HCT116 (cell line): Measurements from ENCODE around the gene MELTF. TPM values are rescaled to one million over a fixed set of nuclear protein-coding genes. Genes with fewer than 3 reads are reported as not detected.

ENCODE experiments used
- ATAC-seq: fragments of 200-7000 bp; cut with Tn5 transposase; 2 replicates; pipeline ENCODE4 v1.9.1; 2020; ENCODE audit warnings: mild to moderate bottlenecking, moderate library complexity
- BruUV-seq: library from RNA; stranded (reverse); fragments of 400-500 nt; replicated peaks from 2 replicates; lab custom pipeline; 2021; lab: Mats Ljungman, UMichigan
- CTCF ChIA-PET: fragments of 300-600 bp; sonication (Branson Sonifier 250); formaldehyde crosslinking; loops from one replicate; lab custom pipeline; 2021; ENCODE audit warnings: antibody characterized with exemption; lab: Charles Lee
- POLR2A ChIA-PET: fragments of 300-600, 350-600 bp; sonication (Branson Sonifier 250); formaldehyde crosslinking; loops from one replicate; lab custom pipeline; 2021; ENCODE audit warnings: antibody characterized with exemption; lab: Charles Lee
- RAD21 ChIA-PET, 2 experiments: fragments of 300-600 bp; sonication (Branson Sonifier 250); formaldehyde crosslinking; loops; one replicate each; lab custom pipeline; 2023; ENCODE audit warnings: low total read pairs in 2 of 2; ENCODE audit not compliant: uncharacterized antibody in 2 of 2, unreplicated experiment in 2 of 2, low non-redundant PET in 1 of 2; lab: Charles Lee
- DNase-seq: peaks from one replicate; pipeline ENCODE4 v3.0.0-alpha.2; 2010; ENCODE audit warnings: low read depth, low spot score
- H2AFZ ChIP-seq: fragments of 200-600 bp; shearing (Covaris generic), sonication (generic); 2 replicates; pipeline ENCODE4 v1.6.1; 2017; ENCODE audit warnings: low read depth, mixed run types, mixed read lengths, antibody characterized with exemption, low read length; ENCODE audit not compliant: poor library complexity, severe bottlenecking
- H3K27ac ChIP-seq: 2 replicates; pipeline ENCODE4 v1.5.1; 2012; ENCODE audit warnings: low read depth, low read length
- H3K27me3 ChIP-seq: fragments of 200-600 bp; sonication (generic); 2 replicates; pipeline ENCODE4 v1.6.1; 2016; ENCODE audit warnings: mixed run types, low read length, mixed read lengths; ENCODE audit not compliant: insufficient read depth
- H3K36me3 ChIP-seq, 2 experiments: fragments of 200-500 bp in 1 of 2; fragments of 200-600 bp in 1 of 2; sonication (Bioruptor generic) in 1 of 2; sonication (generic) in 1 of 2; 2 replicates each; pipeline versions ENCODE4 v1.5.1 to v1.6.1; 2014 to 2016; ENCODE audit warnings: low read length in 2 of 2, inconsistent platforms in 1 of 2, mixed read lengths in 1 of 2, mixed run types in 1 of 2; ENCODE audit not compliant: insufficient read depth in 2 of 2, control insufficient read depth in 1 of 2
- H3K4me1 ChIP-seq, 2 experiments: fragments of 200-600 bp in 1 of 2; sonication (generic) in 1 of 2; 2 replicates each; pipeline versions ENCODE4 v1.5.1 to v1.6.1; 2012 to 2017; ENCODE audit warnings: low read length in 2 of 2, inconsistent platforms in 1 of 2, mild to moderate bottlenecking in 1 of 2, mixed read lengths in 1 of 2, mixed run types in 1 of 2, moderate library complexity in 1 of 2; ENCODE audit not compliant: insufficient read depth in 2 of 2, control insufficient read depth in 1 of 2
- H3K4me2 ChIP-seq: fragments of 200-600 bp; sonication (generic); 2 replicates; pipeline ENCODE4 v1.6.1; 2017; ENCODE audit warnings: mixed run types, low read length, mixed read lengths
- H3K4me3 ChIP-seq, 2 experiments: fragments of 200-600 bp in 1 of 2; sonication (generic) in 1 of 2; replicated peaks in 1 of 2; 2 replicates each; pipeline ENCODE4 v1.5.1; 2011 to 2016; ENCODE audit warnings: low read length in 2 of 2, control low read depth in 1 of 2, low read depth in 1 of 2, mild to moderate bottlenecking in 1 of 2, mixed read lengths in 1 of 2, mixed run types in 1 of 2
- H3K79me2 ChIP-seq: fragments of 200-600 bp; sonication (generic); 2 replicates; pipeline ENCODE4 v1.6.1; 2017; ENCODE audit warnings: mild to moderate bottlenecking, mixed run types, low read length, moderate library complexity, mixed read lengths; ENCODE audit not compliant: insufficient read depth
- H3K9ac ChIP-seq: fragments of 200-600 bp; sonication (generic); 2 replicates; pipeline ENCODE4 v1.6.1; 2016; ENCODE audit warnings: low read length, mixed read lengths
- H3K9me2 ChIP-seq: fragments of 200-600 bp; sonication (generic), shearing (Covaris generic); 2 replicates; pipeline ENCODE4 v1.6.1; 2017; ENCODE audit warnings: mixed run types, mild to moderate bottlenecking, moderate library complexity; ENCODE audit not compliant: insufficient read depth
- H3K9me3 ChIP-seq, 2 experiments: fragments of 200-500 bp in 1 of 2; fragments of 200-600 bp in 1 of 2; sonication (Bioruptor generic) in 1 of 2; sonication (generic) in 1 of 2; 2 replicates each; pipeline ENCODE4 v1.6.1; 2014 to 2017; ENCODE audit warnings: low read length in 2 of 2, mixed read lengths in 2 of 2, inconsistent platforms in 1 of 2, low read depth in 1 of 2, mild to moderate bottlenecking in 1 of 2, mixed run types in 1 of 2, moderate library complexity in 1 of 2; ENCODE audit not compliant: control insufficient read depth in 1 of 2, insufficient read depth in 1 of 2
- H4K20me1 ChIP-seq: fragments of 200-600 bp; sonication (generic), shearing (Covaris generic); 2 replicates; pipeline ENCODE4 v1.6.1; 2017; ENCODE audit warnings: mixed run types, mild to moderate bottlenecking, moderate library complexity; ENCODE audit not compliant: insufficient read depth
- ATF3 ChIP-seq: IDR thresholded peaks from 2 replicates; pipeline ENCODE4 v1.6.1; 2012
- CBX3 ChIP-seq: IDR thresholded peaks from 2 replicates; pipeline ENCODE4 v1.6.1; 2012; ENCODE audit warnings: low read depth
- CEBPB ChIP-seq: IDR thresholded peaks from 2 replicates; pipeline ENCODE4 v1.6.1; 2012; ENCODE audit warnings: low read depth
- ELF1 ChIP-seq: IDR thresholded peaks from 2 replicates; pipeline ENCODE4 v1.6.1; 2012; ENCODE audit warnings: low read depth, borderline replicate concordance
- EZH2 ChIP-seq: fragments of 200-600 bp; sonication (generic); IDR thresholded peaks from 2 replicates; pipeline ENCODE4 v1.6.1; 2017; ENCODE audit warnings: antibody characterized with exemption, mixed run types
- JUND ChIP-seq: IDR thresholded peaks from 2 replicates; pipeline ENCODE4 v1.6.1; 2012
- MAX ChIP-seq: IDR thresholded peaks from 2 replicates; pipeline ENCODE4 v1.6.1; 2012
- POLR2A ChIP-seq: IDR thresholded peaks from 2 replicates; pipeline ENCODE4 v1.7.0; 2011; ENCODE audit warnings: borderline replicate concordance; ENCODE audit not compliant: insufficient read depth, insufficient read length; ENCODE audit errors: extremely low read depth
- POLR2AphosphoS5 ChIP-seq: IDR thresholded peaks from 2 replicates; pipeline ENCODE4 v1.6.1; 2011; ENCODE audit warnings: mild to moderate bottlenecking, low read depth, low read length, moderate library complexity
- SIN3A ChIP-seq: IDR thresholded peaks from 2 replicates; pipeline ENCODE4 v1.6.1; 2012; ENCODE audit warnings: low read depth
- SP1 ChIP-seq: IDR thresholded peaks from 2 replicates; pipeline ENCODE4 v1.6.1; 2012; ENCODE audit warnings: low read depth
- SRF ChIP-seq: IDR thresholded peaks from 2 replicates; pipeline ENCODE4 v1.6.1; 2012; ENCODE audit warnings: low read depth
- intact Hi-C: fragments of 100-400 bp; cut with micrococcal nuclease; formaldehyde crosslinking; loops from 2 replicates; pipeline ENCODE4 v1.10.0; 2022
- total RNA-seq: library from RNA; stranded (reverse); gene quantifications from one replicate; pipeline ENCODE4 v1.2.1, GENCODE V29; 2021; ENCODE audit not compliant: unreplicated experiment

Gene MELTF
- total RNA-seq, 1 experiment from 2014 or later = 47.6 TPM

GRCh38 chr3:196965804-196966173, 63.8 kb downstream of the MELTF start:
- DNase-seq (no peak), ATAC-seq (no peak)
- Histone ChIP-seq H3K27me3 (no peaks in the 10 kb centered on the region), H3K79me2 (no peaks in the 10 kb centered on the region), H3K36me3 (no peaks in the 10 kb centered on the region), H3K4me2 (no peak overlapping the region), H3K4me3 (no peak overlapping the region), H3K4me1 (peaks cover 7 to 21% of the 10 kb centered on the region in 2 experiments; a peak in 2 of 4 replicates), H2AFZ (no peak overlapping the region), H4K20me1 (no peaks in the 10 kb centered on the region), H3K9me2 (no peaks in the 10 kb centered on the region), H3K27ac (no peak overlapping the region), H3K9ac (no peak overlapping the region), H3K9me3 (no peaks in the 10 kb centered on the region)
- TF ChIP-seq ELF1 = no peak
- no peak for TF ChIP-seq EZH2
- no peak for TF ChIP-seq SIN3A
- TF ChIP-seq SP1 = no peak
- no peak for TF ChIP-seq SRF
- TF ChIP-seq POLR2AphosphoS5 = no peak
- no peak for TF ChIP-seq POLR2A
- no TSS peak for BruUV-seq
- intact Hi-C loops = loop anchor here (5.0 kb wide), 1 partner anchor 438 kb away; no protein-coding TSS in a partner anchor
- ChIA-PET RAD21 (interaction anchor here in 1 of 2 experiments (0.6 kb wide), 1 partner anchor 277 kb away, joined by 3 read pairs; no protein-coding TSS in a partner anchor), POLR2A (no interaction called here), CTCF (no interaction called here)

- H3K27ac ChIP-seq = no peak overlapping the region
- RAD21 ChIA-PET = interaction anchor here in 1 of 2 experiments (0.6 kb wide), 1 partner anchor 276 kb away, joined by 3 read pairs; no protein-coding TSS in a partner anchor
Measured at GRCh38 chr3:196965112-196965803, 64.4 kb downstream of the MELTF start.

More at GRCh38 chr3:196965112-196965803, 64.4 kb downstream of the MELTF start:
- no peak overlapping the region for H3K4me2 ChIP-seq
- DNase-seq (no peak), ATAC-seq (no peak)
- no TSS peak for BruUV-seq
- CTCF ChIA-PET = no interaction called here
- no peaks in the 10 kb centered on the region for H4K20me1 ChIP-seq
- no peak overlapping the region for H3K4me3 ChIP-seq
- no peak overlapping the region for H3K9ac ChIP-seq
- no peaks in the 10 kb centered on the region for H3K9me2 ChIP-seq
- no peak for TF ChIP-seq POLR2AphosphoS5
- no peak for TF ChIP-seq MAX
- TF ChIP-seq CEBPB = no peak
- TF ChIP-seq CBX3 = no peak
- no peak for TF ChIP-seq JUND
- TF ChIP-seq ELF1 = no peak
- no peak for TF ChIP-seq ATF3
- no peaks in the 10 kb centered on the region for H3K27me3 ChIP-seq
- H3K9me3 ChIP-seq = no peaks in the 10 kb centered on the region
- POLR2A ChIA-PET = no interaction called here
- no peaks in the 10 kb centered on the region for H3K36me3 ChIP-seq
- H2AFZ ChIP-seq = no peak overlapping the region
- H3K79me2 ChIP-seq = no peaks in the 10 kb centered on the region
- peaks cover 7 to 20% of the 10 kb centered on the region in 2 experiments; a peak in 2 of 4 replicates for H3K4me1 ChIP-seq
- intact Hi-C loops = loop anchor here (5.0 kb wide), 1 partner anchor 438 kb away; no protein-coding TSS in a partner anchor
